HEK293 (cell line): ENCODE results near the gene PPP1R12C.

ENCODE experiments used
- BCL11B ChIP-seq: fragments of 450-650 bp; formaldehyde crosslinking; IDR thresholded peaks from 2 replicates; pipeline ENCODE4 v1.5.1; 2016; ENCODE audit warnings: low read depth, missing biosample characterization, missing genetic modification characterization
- KLF16 ChIP-seq: fragments of 450-650 bp; formaldehyde crosslinking; IDR thresholded peaks from 2 replicates; pipeline ENCODE4 v1.5.1; 2017; ENCODE audit warnings: missing biosample characterization, missing genetic modification characterization
- SALL2 ChIP-seq: fragments of 450-650 bp; formaldehyde crosslinking; IDR thresholded peaks from 2 replicates; pipeline ENCODE4 v1.5.0; 2017; ENCODE audit warnings: missing biosample characterization, mild to moderate bottlenecking, missing genetic modification characterization, borderline replicate concordance
- SCRT1 ChIP-seq: fragments of 450-650 bp; formaldehyde crosslinking; IDR thresholded peaks from 2 replicates; pipeline ENCODE4 v1.5.1; 2016; ENCODE audit warnings: missing biosample characterization, missing genetic modification characterization, borderline replicate concordance
- SP7 ChIP-seq: fragments of 450-650 bp; formaldehyde crosslinking; IDR thresholded peaks from 2 replicates; pipeline ENCODE4 v1.5.1; 2016; ENCODE audit warnings: missing biosample characterization, missing genetic modification characterization
- ZBTB17 ChIP-seq: fragments of 450-650 bp; formaldehyde crosslinking; IDR thresholded peaks from 2 replicates; pipeline ENCODE4 v1.5.1; 2016; ENCODE audit warnings: missing biosample characterization, missing genetic modification characterization
- ZBTB48 ChIP-seq: fragments of 450-650 bp; formaldehyde crosslinking; IDR thresholded peaks from 2 replicates; pipeline ENCODE4 v1.5.1; 2016; ENCODE audit warnings: missing biosample characterization, missing genetic modification characterization
- ZNF23 ChIP-seq: fragments of 450-650 bp; formaldehyde crosslinking; IDR thresholded peaks from 2 replicates; pipeline ENCODE4 v1.5.1; 2016; ENCODE audit warnings: missing biosample characterization, missing genetic modification characterization, borderline replicate concordance
- ZNF600 ChIP-seq: fragments of 450-650 bp; formaldehyde crosslinking; IDR thresholded peaks from 2 replicates; pipeline ENCODE4 v1.5.1; 2016; ENCODE audit warnings: missing biosample characterization, missing genetic modification characterization
- ZNF624 ChIP-seq: fragments of 450-650 bp; formaldehyde crosslinking; IDR thresholded peaks from 2 replicates; pipeline ENCODE4 v1.5.1; 2017; ENCODE audit warnings: missing biosample characterization, missing genetic modification characterization
- ZNF660 ChIP-seq: fragments of 450-650 bp; IDR thresholded peaks from 2 replicates; pipeline ENCODE4 v1.5.1; 2018; ENCODE audit warnings: missing biosample characterization, mild to moderate bottlenecking, missing genetic modification characterization
- ZNF76 ChIP-seq: fragments of 450-650 bp; formaldehyde crosslinking; IDR thresholded peaks from 2 replicates; pipeline ENCODE4; 2016; ENCODE audit warnings: low read depth, missing biosample characterization, missing genetic modification characterization, borderline replicate concordance
- ZNF768 ChIP-seq: fragments of 450-650 bp; formaldehyde crosslinking; IDR thresholded peaks from 2 replicates; pipeline ENCODE4 v1.5.1; 2018; ENCODE audit warnings: missing biosample characterization, mild to moderate bottlenecking, missing genetic modification characterization
- ZNF777 ChIP-seq: fragments of 450-650 bp; formaldehyde crosslinking; IDR thresholded peaks from 2 replicates; pipeline ENCODE4 v1.5.1; 2017; ENCODE audit warnings: missing biosample characterization, missing genetic modification characterization, borderline replicate concordance
- ZXDB ChIP-seq: fragments of 450-650 bp; formaldehyde crosslinking; IDR thresholded peaks from 2 replicates; pipeline ENCODE4 v1.5.1; 2016; ENCODE audit warnings: missing biosample characterization, missing genetic modification characterization
- TF ChIP-seq, protein P1 (sequence below): fragments of 450-650 bp; formaldehyde crosslinking; IDR thresholded peaks from 2 replicates; pipeline ENCODE4 v1.5.1; 2016; ENCODE audit warnings: missing biosample characterization, missing genetic modification characterization
- TF ChIP-seq, protein P2 (sequence below): sonication (generic); formaldehyde crosslinking; IDR thresholded peaks from 2 replicates; pipeline ENCODE4 v1.8.1; 2022; ENCODE audit warnings: mild to moderate bottlenecking, moderate library complexity, missing genetic modification reagents
- TF ChIP-seq, protein P3 (sequence below): fragments of 450-650 bp; formaldehyde crosslinking; optimal IDR thresholded peaks from 2 replicates; pipeline ENCODE3; 2016; ENCODE audit warnings: missing biosample characterization, mild to moderate bottlenecking, missing genetic modification characterization
- TF ChIP-seq, protein P4 (sequence below): fragments of 450-650 bp; formaldehyde crosslinking; IDR thresholded peaks from 2 replicates; pipeline ENCODE4 v1.5.1; 2017; ENCODE audit warnings: missing biosample characterization, mild to moderate bottlenecking, missing genetic modification characterization, moderate library complexity
- TF ChIP-seq, protein P5 (sequence below): fragments of 450-650 bp; formaldehyde crosslinking; IDR thresholded peaks from 2 replicates; pipeline ENCODE4 v1.5.1; 2016; ENCODE audit warnings: missing biosample characterization, missing genetic modification characterization
- TF ChIP-seq, protein P6 (sequence below): fragments of 450-650 bp; formaldehyde crosslinking; IDR thresholded peaks from 2 replicates; pipeline ENCODE4 v1.5.1; 2016; ENCODE audit warnings: missing biosample characterization, missing genetic modification characterization

Gene PPP1R12C

DNA sequence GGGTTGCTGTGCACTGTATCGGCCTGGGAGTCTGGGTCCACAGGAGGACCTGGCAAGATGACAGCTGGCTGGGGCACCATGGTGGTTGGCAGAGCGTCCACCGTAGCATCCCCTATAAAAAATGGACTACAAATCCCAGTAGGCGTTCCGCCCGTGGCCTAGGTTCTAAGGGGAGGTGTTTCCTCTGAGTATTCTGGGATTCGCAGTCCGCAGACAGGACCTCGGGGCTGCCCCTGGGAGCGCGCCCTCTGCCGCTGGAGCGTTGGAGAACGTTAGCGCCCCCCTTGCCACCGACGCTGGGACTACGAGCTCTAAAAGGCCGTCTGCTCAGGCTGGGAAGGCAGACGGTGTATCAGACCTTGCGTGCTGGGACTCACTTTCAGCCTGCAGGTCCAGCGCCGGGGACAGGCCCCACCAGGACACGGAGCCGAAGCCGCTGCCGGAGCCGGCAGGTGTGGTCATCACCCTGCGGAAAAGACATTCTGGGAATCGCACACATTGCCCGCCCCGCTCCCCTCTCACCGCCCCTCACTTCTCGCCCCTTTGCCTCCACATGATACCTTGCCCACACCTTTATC, 48.6 kb upstream of the PPP1R12C start (continued):
- TF ChIP-seq, protein P1, sequence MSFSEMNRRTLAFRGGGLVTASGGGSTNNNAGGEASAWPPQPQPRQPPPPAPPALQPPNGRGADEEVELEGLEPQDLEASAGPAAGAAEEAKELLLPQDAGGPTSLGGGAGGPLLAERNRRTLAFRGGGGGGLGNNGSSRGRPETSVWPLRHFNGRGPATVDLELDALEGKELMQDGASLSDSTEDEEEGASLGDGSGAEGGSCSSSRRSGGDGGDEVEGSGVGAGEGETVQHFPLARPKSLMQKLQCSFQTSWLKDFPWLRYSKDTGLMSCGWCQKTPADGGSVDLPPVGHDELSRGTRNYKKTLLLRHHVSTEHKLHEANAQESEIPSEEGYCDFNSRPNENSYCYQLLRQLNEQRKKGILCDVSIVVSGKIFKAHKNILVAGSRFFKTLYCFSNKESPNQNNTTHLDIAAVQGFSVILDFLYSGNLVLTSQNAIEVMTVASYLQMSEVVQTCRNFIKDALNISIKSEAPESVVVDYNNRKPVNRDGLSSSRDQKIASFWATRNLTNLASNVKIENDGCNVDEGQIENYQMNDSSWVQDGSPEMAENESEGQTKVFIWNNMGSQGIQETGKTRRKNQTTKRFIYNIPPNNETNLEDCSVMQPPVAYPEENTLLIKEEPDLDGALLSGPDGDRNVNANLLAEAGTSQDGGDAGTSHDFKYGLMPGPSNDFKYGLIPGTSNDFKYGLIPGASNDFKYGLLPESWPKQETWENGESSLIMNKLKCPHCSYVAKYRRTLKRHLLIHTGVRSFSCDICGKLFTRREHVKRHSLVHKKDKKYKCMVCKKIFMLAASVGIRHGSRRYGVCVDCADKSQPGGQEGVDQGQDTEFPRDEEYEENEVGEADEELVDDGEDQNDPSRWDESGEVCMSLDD (tag by site-specific recombination), result peak; percentile 71; the same call in 1 of the 2 replicates
- TF ChIP-seq ZXDB (tag by site-specific recombination) (peak; percentile 86), ZBTB48 (tag by site-specific recombination) (0 out of 2 replicates have a peak, but pooled peaks have one; percentile 27), ZNF768 (tag by site-specific recombination) (no peak), KLF16 (tag by site-specific recombination) (0 out of 2 replicates have a peak, but pooled peaks have one; percentile 14), ZNF600 (tag by site-specific recombination) (peak; percentile 70; the same call in 1 of the 2 replicates), ZNF777 (0 out of 2 replicates have a peak, but pooled peaks have one; percentile 82), ZNF76 (tag by site-specific recombination) (peak; percentile 96), SP7 (tag by site-specific recombination) (peak; percentile 25; the same call in 1 of the 2 replicates), ZNF624 (tag by site-specific recombination) (no peak), SCRT1 (tag by site-specific recombination) (no peak), SALL2 (no peak), ZNF660 (tag by site-specific recombination) (0 out of 2 replicates have a peak, but pooled peaks have one; percentile 77), BCL11B (tag by site-specific recombination) (peak; percentile 69; the same call in 1 of the 2 replicates), ZBTB17 (peak; percentile 83), ZNF23 (tag by site-specific recombination) (no peak)
- TF ChIP-seq, protein P2, sequence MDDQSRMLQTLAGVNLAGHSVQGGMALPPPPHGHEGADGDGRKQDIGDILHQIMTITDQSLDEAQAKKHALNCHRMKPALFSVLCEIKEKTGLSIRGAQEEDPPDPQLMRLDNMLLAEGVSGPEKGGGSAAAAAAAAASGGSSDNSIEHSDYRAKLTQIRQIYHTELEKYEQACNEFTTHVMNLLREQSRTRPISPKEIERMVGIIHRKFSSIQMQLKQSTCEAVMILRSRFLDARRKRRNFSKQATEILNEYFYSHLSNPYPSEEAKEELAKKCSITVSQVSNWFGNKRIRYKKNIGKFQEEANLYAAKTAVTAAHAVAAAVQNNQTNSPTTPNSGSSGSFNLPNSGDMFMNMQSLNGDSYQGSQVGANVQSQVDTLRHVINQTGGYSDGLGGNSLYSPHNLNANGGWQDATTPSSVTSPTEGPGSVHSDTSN (CRISPR knock-in tag), result peak; percentile 76
- TF ChIP-seq, protein P3, sequence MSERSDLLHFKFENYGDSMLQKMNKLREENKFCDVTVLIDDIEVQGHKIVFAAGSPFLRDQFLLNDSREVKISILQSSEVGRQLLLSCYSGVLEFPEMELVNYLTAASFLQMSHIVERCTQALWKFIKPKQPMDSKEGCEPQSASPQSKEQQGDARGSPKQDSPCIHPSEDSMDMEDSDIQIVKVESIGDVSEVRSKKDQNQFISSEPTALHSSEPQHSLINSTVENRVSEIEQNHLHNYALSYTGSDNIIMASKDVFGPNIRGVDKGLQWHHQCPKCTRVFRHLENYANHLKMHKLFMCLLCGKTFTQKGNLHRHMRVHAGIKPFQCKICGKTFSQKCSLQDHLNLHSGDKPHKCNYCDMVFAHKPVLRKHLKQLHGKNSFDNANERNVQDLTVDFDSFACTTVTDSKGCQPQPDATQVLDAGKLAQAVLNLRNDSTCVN, result peak; percentile 67
- TF ChIP-seq, protein P4, sequence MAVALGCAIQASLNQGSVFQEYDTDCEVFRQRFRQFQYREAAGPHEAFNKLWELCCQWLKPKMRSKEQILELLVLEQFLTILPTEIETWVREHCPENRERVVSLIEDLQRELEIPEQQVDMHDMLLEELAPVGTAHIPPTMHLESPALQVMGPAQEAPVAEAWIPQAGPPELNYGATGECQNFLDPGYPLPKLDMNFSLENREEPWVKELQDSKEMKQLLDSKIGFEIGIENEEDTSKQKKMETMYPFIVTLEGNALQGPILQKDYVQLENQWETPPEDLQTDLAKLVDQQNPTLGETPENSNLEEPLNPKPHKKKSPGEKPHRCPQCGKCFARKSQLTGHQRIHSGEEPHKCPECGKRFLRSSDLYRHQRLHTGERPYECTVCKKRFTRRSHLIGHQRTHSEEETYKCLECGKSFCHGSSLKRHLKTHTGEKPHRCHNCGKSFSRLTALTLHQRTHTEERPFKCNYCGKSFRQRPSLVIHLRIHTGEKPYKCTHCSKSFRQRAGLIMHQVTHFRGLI, result no peak
- TF ChIP-seq, protein P5, sequence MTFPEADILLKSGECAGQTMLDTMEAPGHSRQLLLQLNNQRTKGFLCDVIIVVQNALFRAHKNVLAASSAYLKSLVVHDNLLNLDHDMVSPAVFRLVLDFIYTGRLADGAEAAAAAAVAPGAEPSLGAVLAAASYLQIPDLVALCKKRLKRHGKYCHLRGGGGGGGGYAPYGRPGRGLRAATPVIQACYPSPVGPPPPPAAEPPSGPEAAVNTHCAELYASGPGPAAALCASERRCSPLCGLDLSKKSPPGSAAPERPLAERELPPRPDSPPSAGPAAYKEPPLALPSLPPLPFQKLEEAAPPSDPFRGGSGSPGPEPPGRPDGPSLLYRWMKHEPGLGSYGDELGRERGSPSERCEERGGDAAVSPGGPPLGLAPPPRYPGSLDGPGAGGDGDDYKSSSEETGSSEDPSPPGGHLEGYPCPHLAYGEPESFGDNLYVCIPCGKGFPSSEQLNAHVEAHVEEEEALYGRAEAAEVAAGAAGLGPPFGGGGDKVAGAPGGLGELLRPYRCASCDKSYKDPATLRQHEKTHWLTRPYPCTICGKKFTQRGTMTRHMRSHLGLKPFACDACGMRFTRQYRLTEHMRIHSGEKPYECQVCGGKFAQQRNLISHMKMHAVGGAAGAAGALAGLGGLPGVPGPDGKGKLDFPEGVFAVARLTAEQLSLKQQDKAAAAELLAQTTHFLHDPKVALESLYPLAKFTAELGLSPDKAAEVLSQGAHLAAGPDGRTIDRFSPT, result peak; percentile 53; the same call in 1 of the 2 replicates
- TF ChIP-seq, protein P6, sequence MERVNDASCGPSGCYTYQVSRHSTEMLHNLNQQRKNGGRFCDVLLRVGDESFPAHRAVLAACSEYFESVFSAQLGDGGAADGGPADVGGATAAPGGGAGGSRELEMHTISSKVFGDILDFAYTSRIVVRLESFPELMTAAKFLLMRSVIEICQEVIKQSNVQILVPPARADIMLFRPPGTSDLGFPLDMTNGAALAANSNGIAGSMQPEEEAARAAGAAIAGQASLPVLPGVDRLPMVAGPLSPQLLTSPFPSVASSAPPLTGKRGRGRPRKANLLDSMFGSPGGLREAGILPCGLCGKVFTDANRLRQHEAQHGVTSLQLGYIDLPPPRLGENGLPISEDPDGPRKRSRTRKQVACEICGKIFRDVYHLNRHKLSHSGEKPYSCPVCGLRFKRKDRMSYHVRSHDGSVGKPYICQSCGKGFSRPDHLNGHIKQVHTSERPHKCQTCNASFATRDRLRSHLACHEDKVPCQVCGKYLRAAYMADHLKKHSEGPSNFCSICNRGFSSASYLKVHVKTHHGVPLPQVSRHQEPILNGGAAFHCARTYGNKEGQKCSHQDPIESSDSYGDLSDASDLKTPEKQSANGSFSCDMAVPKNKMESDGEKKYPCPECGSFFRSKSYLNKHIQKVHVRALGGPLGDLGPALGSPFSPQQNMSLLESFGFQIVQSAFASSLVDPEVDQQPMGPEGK, result peak; percentile 64
- TF ChIP-seq, all 188 proteins: peak for 31
